ENCODE results near the gene KRT34.

- TF ChIP-seq CTCF (IDR thresholded peaks at IDR 0.05), result no peak
- no peak for TF ChIP-seq POLR2A (IDR thresholded peaks at IDR 0.05)
Observed at GRCh38 chr17:41416479-41416878, 34.4 kb upstream of the KRT34 start.
